Stimulated activated CD8-positive, alpha-beta memory T cell treated with anti-CD3 and anti-CD28 coated beads, Interleukin-7, amount 100 ng/mL, for 24 hours (primary cell): ENCODE measurements around the gene VCL.
"Not testable (repeated sequence)": the region's sequence is repeated elsewhere in the genome, so short reads cannot be mapped to it uniquely, and the experiment has no call there.

ENCODE experiments used
- DNase-seq: peaks from one replicate; pipeline ENCODE4 v3.0.0-alpha.2; 2020; ENCODE audit warnings: low read depth

Gene VCL

GRCh38 chr10:73971636-73972354, 26.1 kb upstream of the VCL start:
- DNase-seq = no peak

GRCh38 chr10:73973427-73973826, 24.5 kb upstream of the VCL start:
- no peak for DNase-seq

- DNase-seq = no peak
These were observed 23.5 kb upstream of the VCL start for GRCh38 chr10:73974309-73974946.

- DNase-seq = no peak
These were observed 22.5 kb upstream of the VCL start for GRCh38 chr10:73975388-73975787.

GRCh38 chr10:73979141-73979808, 18.6 kb upstream of the VCL start:
- DNase-seq = no peak

- DNase-seq = no peak
These were observed 18.0 kb upstream of the VCL start for GRCh38 chr10:73979809-73980433.

GRCh38 chr10:73981812-73982211, 16.1 kb upstream of the VCL start:
- DNase-seq = no peak

GRCh38 chr10:73983096-73984047, 14.5 kb upstream of the VCL start:
- no peak for DNase-seq

- no peak for DNase-seq
These were observed 8.2 kb upstream of the VCL start for GRCh38 chr10:73989594-73990150.

GRCh38 chr10:73991203-73991883, 6.6 kb upstream of the VCL start:
- DNase-seq = no peak

GRCh38 chr10:73991884-73992245, 6.1 kb upstream of the VCL start:
- DNase-seq = peak; percentile 42

GRCh38 chr10:73992899-73993788, 4.8 kb upstream of the VCL start:
- DNase-seq = no peak

- no peak for DNase-seq
These were observed 2.9 kb upstream of the VCL start for GRCh38 chr10:73995035-73995358.

- DNase-seq = no peak
These were observed 492 bp upstream of the VCL start for GRCh38 chr10:73997461-73997786.

- no peak for DNase-seq
These were observed 660 bp downstream of the VCL start for GRCh38 chr10:73998623-73998928.

GRCh38 chr10:73998929-73999691, 1.2 kb downstream of the VCL start:
- DNase-seq = no peak

- no peak for DNase-seq
These were observed 1.8 kb downstream of the VCL start for GRCh38 chr10:73999703-74000102.

- DNase-seq = not testable (repeated sequence)
These were observed 2.3 kb downstream of the VCL start for GRCh38 chr10:74000244-74000643.

- DNase-seq = no peak
These were observed 3.2 kb downstream of the VCL start for GRCh38 chr10:74000892-74001669.
